NCI-H82 treated with DMSO at 0.1 percent for 48 hours (cell line): Measurements from ENCODE around the gene PADI2.

ENCODE experiments used
- DNase-seq: peaks from one replicate; lab custom pipeline; 2025; ENCODE audit not compliant: unreplicated experiment; lab: John Stamatoyannopoulos, UW

Gene PADI2

DNA sequence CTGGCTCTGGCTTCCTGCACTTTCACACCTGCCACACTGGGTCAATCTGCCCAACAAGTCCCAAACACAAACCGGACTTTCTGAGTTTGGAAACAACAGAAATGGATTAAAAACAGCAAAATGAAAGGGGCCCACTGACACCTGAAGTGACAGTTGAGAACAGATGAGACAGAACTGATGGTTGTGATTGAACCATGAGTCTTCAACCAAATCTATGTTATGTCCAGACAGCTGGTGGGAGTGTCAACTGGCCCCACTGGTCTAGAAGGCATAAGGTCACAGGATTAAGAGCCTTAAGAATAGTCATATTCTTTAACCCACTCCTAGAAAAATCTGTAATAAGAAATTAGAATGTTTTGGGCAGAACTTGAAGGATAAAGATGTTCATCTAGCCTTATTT lies 94.5 kb downstream of the PADI2 start:
- no peak for DNase-seq

DNA sequence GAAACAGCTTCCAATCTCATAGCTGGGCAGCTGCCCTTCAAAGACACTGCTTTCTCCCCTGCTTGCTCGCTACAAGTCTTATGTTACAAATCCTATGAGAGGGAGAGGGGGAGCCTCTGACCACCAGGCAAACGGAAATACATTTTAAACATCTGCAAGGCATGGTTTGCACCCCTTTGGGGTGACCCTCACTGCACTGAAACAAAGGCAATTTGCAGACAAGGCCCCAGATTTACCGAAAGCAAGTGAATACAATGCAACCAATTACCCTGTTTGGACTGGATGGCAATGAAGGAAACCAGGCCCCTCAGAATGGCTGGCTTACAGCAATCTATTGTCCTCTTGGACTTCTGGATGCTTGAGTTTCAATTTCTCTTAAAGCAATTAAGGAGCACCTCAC lies 95.7 kb downstream of the PADI2 start:
- no peak for DNase-seq

DNA sequence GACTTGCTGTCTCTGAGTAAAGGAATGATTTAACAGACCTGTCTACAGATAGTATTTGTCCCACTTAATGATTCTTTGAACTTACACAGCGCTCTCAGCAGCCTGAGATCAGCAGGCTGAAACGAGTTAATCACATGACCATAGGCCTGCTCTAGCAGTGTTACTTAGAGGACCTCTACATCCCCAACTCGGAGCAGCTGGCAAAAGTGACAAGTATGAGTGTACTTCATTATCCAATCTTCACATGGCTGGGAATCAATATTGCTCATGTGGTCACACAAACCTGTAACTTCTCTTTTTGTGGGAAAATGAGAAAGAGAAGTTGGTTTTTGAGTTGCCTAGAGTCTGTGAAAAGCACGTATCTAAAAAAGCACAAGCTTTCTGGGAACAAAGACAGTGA lies 96.1 kb downstream of the PADI2 start:
- no peak for DNase-seq

DNA sequence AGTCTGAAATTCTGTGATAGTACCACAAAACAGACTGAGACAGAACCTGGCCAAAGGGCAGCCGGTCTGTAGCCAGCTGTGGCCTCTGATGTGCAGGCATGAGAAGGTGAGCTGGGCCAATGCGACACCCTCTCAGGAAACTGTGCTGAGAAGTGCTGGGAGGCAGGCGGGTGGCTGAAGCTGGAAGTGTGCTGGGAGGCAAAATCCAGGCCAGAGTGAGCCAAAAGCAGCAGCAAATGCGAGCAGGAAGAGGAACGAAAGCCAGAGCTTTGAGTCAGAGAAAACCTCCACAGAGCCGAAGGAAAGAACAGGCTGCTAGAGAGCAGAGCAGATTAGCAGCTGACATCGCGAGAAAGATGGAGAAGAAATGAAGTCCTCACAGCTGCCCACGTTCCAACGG lies 97.4 kb downstream of the PADI2 start:
- DNase-seq = no peak

DNA sequence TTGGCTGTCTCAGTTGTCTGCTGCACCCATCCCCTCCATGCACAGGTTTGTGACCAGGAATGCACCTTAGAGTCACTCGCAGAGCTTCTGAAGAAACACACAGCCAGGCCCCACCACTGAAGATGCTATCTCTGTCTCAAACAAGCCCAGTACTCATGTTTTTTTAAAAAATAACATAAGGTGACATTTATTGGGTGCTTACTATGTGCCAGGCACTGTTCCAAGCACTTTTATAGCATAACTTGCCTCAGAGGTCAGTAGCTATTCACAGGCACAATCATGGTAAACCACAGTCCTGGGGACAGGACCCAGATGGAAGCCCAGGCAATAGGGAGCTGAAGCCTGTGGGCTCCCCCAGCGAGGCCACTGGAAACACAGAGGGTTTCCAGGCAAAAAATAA lies 98.7 kb downstream of the PADI2 start:
- no peak for DNase-seq

DNA sequence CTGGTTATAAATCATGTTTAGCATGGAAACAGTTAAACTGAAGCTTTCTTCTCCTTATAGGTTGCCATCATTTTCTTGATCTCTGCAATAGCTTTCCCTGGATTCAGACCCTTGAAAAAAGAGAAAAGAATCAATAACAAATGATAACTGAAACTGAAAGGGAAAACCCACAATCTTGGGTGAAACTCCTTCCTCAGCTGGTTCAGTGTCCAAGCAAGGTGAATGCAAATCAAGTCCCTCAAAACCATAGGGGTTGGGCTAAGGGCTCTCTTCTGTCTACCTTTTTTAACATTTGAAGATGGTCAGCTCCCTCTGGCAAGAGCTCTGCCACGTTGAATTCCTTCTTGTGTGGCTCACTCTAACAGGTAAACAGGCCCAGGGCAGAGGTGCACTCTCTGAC lies 100.4 kb downstream of the PADI2 start:
- no peak for DNase-seq

DNA sequence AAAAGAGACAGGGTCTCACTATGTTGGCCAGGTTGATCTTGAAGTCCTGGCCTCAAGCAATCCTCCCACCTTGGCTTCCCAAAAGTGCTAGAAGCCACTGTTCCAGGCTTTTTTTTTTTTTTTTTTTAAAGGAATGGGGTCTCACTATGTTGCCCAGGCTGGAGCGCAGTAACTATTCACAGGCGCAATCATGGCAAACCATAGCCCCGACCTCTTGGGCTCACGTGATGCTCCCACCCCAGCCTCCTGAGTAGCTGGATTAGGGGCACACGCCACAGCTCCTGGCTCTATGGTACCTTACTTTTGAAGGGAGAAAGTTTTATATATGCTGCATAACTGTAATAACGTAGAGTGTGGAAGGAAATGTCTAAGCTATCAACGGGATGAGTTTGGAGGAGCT lies 101.8 kb downstream of the PADI2 start:
- no peak for DNase-seq
